ENCODE data around the gene DAP.

Gene DAP

DNA sequence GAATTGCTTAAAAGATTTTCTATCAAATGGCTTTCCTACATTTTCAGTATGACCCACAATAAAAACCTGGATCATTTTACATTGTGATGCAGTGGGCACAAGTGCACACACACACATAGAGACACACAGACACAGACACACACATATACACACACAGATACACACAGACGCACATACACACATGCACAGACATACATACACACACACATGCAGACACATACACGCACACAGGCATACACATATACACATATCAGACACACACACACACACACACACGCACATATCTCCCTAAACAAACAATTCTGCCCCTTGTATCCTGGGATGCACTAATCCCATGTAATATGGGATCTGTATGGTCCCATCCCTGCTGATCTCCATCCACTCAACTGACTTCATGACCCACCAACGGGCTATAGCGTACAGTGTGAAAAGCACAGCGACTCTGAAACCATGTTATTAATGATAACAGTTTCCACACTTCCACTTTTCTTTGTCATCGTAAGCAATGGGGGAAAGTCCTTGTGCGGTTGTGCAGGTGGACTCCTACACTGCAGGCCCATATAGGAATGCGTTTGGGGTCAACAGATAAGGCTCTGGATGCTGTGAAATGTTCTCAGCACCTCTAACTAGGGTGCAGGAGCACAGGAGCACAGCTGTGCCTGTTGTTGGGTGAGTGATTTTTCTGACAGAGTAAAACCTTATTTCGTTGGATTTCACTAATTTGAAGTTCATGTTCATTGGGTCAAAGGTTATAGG is 52.7 kb downstream of the DAP start:
- DNase-seq: no peak

DNA sequence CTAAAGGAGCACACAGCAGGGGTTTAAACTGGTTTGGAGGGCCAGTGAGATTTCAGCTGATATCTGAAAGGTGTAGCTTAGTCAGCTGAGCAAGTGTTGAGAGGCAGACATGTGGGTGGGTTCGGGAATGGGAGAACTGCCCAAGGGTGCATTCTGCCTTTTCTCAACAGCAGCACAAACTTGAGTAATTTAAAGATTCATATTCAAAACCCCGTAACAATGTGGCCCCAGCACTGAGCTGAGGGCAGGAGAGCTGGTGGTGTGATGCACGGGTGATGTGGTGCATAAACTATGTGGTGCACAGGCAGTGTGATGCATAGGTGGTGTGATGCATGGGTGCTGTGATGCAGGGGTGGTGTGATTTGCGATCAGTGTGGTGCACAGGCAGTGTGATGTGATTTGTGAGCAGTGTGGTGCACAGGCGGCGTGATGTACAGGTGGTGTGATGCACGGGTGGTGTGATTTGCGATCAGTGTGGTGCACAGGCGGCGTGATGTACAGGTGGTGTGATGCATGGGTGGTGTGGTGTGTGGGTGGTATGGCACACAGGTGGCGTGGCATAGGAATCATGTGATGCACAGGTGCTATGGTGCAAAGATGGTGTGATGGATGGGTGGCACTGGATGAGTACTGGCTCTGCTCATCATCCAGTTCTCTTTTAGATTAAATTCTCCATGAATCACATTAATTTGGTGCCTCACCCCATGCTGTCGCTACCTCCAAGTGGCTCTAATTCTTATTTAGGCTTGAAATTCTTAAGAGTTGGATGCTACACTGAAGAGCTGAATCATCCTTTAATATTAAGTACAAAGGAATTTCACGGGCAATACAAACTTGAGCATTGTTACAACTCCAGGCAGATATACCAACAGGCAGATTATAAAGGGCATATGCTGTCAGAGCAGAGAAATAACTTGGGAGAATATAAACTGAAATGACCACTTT is 53.6 kb downstream of the DAP start:
- no peak for DNase-seq

DNA sequence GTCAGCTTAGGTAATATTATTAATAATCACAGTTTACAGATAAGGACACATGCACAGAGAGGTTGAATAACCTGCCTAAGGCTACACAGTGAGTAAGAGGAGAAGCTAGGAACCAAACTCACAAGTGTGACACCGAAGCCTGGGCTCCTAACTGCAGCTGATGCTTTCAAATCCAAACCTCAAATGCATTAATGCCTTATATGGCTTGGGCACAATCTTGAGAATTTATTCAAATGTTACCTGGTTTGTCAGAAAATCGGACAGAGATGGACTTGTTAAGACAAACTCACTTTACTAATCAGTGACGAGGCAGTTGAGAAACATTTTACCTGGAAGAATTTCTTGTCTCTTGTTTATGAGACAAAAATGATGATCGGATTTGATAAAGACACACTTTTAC is 54.7 kb downstream of the DAP start:
- no peak for DNase-seq

DNA sequence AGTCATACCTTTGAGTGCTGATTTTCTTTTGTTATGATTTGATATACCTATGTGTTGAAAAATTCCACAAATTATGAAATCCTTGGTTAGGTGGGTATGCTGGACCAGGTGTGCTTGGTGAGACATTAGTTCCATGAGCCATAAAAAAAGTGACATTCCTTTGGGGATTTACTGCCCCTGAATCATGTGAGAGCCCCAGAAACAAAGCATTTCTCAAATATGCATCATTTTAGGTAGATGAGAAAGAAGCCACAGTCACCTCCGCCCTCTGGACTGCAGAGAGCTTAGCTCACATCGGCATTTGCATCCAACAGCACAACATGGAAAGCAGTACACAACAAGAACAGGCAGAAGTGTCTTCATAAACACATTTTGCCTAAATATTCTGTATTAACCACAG is 55.3 kb downstream of the DAP start:
- no peak for DNase-seq

DNA sequence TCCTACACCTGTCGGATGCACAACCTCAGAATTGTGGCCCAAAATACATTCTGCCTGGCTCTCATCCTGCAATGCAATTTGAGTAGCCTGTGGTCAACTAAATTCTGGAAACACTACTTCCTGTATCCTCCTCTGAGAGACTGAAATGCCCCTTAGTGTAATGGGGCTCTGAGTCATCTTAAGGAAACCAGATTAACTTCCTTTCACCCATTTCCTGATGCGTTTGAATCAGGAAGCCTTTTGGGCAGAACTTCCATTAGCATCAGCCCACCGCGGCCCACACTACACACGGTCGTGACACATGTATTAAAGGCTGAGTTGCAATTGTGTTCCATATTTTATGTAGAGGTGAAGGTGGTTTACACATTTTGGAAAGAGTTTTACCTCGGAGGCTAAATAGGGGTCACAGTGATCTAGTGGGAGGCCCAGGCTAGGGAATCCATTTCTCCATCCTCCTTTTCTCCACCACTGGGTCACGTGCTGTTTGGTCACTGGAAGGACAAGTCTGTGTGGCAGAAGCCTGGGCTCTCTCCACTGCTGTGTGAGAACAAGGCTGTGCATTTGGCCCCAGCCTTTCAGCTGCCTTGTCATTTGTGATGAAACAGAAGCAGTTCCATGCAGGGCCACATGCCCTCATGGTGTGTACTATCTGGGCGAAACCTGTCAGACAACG is 55.9 kb downstream of the DAP start:
- DNase-seq: no peak

DNA sequence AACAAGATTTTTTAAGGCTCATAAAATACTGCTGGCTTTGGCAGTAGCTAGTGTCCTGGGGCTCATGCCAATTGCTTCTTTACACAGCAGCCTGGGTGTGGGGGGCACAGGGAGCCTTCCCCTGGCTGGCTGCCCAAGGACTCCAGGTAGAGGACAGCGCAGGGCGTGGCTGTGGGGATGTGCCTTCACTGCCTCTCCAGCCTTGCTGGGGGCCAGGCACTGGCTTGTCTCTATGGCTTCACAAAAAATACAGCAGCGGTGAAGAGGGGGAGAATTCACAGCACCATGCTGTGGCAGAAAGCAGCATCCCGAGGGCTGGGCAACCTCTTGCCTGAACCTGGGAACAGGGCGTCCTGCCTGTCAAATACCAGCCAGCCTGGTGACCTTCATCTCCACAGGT is 57.4 kb downstream of the DAP start:
- DNase-seq: peak in 1 of 2 experiments; percentile 73

DNA sequence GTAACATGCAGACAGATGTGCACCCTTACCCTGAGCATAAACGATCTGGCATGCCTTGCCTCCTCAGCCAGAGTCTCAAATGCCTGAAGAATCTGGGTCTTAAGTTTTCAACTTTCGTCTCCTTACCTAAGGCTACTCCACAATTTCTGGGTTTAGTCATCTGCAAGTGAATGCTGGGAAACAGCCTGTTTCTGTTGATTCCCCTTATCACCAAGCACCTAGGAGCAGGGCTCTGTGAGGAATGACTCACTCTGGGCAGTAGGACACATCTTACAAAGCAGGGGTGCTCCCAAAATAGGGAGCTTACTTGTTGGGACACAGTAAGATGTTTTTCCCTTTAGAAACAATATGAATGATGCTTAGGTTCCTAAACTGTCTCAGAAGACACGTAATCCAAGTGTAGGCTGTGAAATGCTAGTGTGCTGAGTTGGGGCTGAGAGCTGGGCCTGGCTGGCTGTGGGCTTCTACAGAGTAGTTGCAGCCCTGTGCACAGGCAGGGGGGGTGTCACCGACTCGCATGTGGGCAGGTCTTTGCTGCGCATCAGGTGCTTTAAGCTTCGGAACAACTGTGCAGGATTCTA is 58.0 kb downstream of the DAP start:
- no peak for DNase-seq

DNA sequence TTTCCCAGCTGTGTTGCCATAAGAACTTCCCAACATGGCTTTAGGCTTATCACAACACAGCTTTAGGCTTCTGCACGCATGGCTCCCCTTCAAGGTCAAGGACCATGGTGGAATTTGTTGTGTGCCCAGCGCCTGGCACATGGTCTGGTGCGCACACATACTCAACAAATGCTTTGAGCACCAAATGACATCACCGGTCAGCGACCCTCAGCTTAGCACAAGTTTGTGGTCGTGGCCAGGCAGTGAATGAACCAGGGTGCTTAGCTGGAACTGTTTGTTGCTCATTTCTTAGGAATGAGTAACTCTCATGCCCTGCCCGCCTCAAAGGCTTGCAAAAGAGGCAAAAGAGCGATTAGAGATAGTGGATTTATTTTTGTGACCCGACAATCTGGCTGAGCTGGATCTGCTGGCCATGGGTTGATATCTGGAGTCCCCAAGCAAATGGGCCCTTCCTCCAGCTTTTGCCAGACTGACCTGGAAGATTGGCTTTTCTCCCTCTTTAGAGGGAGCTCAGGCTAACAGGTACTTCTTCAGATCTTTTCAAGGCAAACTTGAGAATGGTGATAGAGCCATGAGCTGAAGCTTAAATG is 58.9 kb downstream of the DAP start:
- DNase-seq: no peak

DNA sequence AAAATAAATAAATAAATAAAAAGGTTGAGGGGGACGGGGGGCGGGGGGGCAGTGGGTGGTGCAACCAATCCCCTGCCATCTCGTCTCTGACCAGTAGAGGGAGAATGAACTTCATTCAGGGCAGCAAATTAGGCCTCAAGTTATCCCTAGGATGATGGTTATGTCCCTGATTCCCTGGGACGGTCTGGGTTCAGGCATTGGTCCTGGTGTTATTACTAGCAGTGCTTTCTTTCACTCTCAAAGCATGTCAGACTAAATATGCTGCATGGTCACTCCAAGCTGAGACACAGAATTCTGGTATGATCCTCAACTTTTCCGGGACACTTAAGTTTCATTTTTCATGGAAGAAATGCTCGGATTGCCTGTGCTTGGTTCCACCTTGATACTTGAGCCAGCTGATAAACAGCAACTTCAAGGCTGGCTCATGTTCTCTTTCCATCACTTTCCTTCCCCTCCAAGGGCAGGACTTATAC is 59.4 kb downstream of the DAP start:
- peak; percentile 39 to 66 for DNase-seq

DNA sequence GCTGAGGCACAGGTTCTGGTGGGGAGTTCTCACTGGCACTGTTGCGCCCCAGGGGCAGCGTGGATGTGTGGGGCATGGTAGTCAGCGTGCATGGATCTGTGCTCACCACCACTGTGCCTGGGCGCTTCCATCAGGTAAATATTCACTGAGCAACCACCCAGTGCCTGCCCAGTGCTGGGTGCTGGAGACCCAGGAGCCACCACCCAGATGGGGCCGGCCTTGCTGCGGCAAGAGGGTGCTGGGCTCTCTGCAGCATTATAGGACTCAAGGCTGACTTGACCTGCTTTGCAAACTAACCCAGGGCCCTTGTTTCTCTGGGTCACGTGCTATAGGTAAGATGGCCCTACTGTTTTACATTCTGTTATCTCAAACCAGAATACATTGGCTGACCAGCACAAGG is 60.5 kb downstream of the DAP start:
- DNase-seq: no peak

DNA sequence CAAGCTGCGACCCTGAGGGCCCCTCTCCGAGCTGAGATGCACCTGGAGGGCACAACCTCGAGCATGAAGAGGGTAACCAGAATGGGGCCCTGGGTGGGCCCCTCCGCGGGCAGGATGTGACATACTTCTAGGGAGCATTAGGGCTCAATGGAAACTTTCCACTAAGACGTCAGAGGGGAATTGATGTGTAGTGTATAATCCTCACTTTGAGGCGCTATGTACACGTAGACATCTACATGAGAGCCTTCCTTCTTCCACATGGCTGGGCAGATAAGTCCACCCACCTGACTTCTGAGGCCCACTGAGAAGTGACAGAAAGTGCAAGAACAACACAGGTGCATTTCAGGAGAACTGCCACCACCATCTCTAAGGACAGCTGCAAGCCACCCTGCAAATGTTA is 61.0 kb downstream of the DAP start:
- no peak for DNase-seq

DNA sequence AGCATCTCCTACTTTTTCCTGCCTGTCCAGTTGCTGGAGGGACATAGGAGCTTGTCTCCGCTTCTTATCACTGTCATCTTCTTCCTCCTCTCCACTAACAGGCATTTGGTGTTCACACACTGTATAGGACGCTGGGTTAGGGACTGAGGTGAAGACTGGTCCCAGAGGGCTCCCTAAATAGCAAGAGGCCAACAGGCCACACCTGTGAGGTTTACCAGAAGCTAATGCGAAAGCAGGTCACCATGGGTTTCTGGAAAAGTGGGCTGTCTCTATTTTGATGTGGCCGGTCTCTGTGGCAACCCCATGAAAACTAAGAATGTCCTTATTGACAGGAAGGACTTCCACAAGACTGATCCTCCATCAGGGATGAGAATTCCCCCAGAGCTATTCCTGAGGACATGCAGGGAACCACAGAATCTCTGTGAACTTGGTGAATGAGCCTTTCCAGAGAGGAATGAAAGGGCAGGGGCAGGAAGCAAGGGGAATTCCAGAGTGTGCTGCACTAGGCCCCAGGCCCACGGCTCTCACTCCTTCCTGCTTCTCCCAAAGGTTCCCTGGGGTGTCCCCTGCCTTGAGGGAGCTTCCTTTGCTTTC is 61.7 kb downstream of the DAP start:
- DNase-seq: no peak

DNA sequence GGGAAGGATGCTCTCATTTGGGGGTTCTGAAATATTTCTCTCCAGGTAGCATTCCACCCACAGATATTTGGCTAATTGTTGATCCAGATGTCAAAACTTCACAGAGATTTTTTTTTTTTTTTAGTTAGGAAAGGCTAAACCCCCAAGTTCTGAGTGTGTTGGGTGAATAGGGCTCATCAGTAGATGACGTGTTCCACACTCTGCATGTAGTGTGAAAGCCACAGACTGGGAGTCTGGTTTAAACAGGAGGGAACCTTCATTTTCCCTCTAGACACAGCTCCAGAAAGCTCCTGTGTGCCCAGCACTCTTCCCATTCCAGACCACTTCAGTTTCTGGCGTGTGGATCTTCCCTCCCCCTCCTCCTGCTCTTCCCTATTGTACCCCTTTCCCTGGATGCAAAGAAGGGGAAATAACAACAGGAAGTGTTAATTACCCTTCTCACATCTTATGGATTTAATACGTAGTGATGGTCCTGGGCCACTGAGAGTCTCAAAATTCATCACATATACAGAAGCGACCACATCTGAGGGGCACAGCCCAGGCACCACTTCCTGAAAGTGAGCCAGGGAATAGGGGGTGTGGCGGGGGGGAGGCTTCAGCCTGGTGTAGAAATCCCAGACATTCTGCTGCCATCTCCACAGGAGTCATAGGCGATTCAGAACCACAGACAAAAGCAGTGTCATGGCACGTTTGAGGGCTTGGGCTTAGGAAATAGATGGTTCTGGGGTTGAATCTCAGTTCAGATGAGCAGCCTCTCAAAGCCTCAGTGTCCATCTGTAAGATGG is 65.1 kb downstream of the DAP start:
- no peak for DNase-seq

DNA sequence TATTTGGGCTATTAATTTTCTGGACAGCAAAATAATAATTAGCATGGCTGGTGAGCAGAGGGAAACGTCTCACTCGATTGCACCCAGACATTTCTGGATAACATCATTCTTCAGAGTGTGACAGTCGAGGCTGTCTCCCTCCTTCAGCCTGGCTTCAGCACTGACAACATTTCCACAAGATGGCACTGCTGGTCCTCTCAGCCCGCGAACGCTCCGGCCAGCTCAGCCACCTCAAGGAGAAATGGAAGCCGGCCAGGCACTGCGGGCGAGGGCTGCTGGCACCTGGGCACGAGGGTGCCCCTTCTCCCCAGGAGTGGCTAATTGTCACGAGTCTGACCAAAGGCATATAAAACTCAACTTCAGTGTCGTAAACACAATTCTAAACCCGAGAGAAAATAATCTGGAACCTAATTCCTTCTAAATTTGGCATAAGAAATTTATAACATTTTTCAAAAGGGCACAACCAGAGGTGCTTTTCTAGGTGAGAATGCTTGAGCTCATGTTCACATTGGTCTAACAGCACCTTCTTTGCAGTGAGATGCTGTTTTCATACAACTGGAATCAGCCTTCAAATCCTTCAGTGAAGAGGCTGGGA is 65.9 kb downstream of the DAP start:
- DNase-seq: peak; percentile 80 to 94

DNA sequence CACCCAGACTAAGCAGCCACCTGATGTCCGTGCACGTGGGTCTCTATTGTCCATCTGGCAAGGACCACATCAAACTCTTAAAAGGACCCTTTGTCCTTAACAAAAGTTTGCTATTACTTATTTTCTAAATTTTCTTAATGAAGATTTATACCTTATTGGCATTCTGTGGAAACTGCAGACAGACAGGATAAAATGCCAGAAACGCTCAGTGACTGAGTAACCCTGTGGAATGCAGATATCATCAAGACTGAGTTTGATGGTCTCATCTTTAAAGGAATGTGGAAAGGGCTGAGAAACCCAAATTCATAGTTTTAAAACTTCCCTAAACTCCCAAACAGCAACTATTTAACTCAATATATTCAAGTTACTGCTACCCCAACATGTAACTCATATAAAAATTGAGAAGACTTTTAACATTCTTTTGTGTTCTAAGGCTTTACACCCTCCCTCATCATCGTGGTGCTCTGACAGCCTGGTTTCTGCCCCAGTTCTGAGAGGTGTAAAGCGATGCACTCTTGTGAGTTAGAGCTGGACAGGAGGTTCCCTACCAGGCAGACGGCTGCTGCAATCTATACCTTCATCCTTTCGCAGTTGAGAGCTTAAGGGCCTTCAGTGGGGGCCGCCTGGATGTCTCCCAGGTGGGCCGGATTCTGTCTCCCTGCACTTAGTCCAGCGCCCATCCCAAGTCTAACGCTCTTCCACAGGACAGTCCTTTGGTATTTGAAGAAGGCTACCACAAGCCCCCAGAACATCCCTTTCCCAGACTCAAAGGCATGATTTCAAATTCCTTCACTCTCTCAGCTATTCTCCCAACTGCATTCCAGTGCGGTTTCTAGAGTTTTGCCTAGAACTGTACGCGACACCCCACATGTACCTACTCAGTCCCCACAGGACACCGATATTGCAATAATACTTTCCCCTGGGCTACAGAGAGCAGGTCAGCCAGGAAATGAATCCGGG is 68.9 kb downstream of the DAP start:
- no peak for DNase-seq

DNA sequence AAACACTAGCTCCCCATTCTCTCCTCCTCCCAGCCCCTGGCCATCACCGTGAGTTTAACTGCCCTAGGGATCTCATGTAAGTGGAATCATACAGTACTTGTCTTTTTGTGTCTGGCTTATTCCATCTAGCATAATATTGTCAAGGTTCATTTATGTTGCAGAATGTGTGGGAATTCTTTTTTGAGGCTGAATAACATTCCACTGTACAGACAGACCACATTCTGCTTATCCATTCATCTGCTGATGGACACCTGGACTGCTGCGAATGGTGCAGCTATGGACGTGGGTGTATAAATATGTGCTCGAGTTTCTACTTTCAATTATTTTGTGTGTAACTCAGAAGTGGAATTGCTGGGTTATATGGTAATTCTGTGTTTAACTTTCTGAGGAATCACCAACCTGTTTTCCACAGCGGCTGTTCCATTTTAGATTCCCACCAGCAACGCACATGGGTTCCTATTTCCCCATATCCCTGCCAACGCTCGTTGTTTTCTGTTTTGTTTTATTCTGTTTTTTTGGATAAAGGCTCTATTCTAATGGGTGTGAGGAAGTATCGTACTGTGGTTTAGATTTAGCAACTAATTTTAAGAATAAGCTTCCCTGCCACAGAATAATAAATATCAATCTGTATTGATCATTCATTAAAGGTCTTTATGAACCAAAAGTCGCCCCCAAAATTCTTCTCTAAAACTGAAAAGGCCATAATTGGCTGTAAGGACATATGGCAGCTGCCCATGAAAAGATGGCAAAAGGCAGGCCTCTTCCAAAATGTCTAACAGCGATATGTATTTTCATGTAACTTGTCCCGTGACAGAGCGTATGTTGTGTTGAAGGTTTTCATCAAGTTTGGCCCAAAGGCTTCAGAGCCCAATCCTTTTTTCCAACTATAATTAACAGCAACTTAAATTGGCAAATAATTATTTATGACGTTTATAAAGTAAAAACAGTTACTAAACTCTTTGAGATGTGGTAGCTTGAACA is 70.3 kb downstream of the DAP start:
- no peak for DNase-seq

DNA sequence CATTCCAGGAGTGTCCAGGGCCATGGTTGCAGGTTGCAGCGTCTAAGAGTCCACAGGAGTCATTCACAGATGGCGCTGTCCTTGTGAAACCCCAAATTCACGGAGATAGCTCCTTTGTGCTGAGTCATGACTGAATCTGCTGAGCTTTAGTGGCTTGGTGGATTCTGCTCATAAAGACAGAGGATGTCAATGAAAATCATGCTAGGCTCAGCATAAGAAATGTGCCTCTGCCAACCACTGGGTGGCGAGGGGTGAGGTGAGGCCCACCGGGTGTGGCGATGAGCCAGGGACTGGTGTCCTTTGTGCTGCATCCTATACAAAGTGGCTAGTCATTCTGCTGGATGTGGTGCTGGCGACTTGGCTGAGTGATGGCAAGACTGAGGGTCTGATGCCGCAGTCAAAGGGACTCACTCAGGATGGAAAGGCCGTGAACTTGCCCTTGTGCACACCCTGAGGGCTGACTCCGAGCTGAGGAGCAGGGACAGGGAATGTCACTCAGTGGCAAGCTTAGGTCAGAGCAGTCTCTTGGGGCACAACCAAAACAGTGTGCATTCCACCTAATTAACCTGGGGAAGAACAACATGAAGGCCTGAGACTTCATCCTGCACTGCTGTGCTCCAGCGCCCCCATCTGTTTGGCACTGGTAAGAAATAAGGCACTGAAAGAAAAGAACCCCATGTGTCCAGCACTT is 71.5 kb downstream of the DAP start:
- DNase-seq: peak in 1 of 2 experiments; percentile 31

DNA sequence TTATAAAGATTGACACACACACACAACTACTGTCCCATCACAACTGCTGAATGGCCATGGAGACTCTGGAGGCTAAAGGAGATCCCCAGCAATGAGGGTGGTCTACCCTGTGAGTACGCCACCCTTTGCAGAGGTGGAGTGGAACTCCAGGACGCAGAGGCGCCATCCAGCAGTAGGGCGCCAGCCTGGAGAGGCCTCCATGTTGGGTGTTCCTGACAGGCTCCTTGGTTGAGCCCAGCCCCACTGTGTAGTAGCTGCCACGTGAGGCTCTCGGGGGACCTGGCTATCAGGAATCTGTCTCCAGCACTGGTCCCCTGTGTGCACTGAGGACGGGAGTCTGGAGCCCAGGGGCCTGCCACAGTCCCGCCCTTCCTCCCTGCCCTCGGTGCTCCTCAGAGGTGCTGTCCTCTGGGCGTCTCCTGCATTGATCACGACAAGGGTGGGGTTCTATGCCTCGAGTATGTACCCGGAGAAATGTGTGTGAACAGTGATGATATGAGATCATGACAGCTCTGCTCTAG is 72.3 kb downstream of the DAP start:
- no peak for DNase-seq
